ENCODE measurements around the gene MYO3A.

GRCh38 chr10:25952857-25953256 is 18.8 kb downstream of the MYO3A start:
- TF ChIP-seq CTCF (IDR thresholded peaks at IDR 0.05; ENCODE audit: low read depth, low read length, missing input control): no peak
- TF ChIP-seq JUND (IDR thresholded peaks at IDR 0.05): no peak
- no peak for TF ChIP-seq YY1 (IDR thresholded peaks at IDR 0.05)
- no peak for TF ChIP-seq MAX (IDR thresholded peaks at IDR 0.05)
- no peak for TF ChIP-seq GABPA (IDR thresholded peaks at IDR 0.05 in 1 of 2, conservative IDR thresholded peaks at IDR 0.05 in 1 of 2)
- no peak for TF ChIP-seq RXRA (IDR thresholded peaks at IDR 0.05)
- TF ChIP-seq RAD21 (IDR thresholded peaks at IDR 0.05): no peak

Data from liver (tissue), 3 donors.